Inflammatory macrophage treated with lipopolysaccharide for 1 hour (primary cell): ENCODE measurements around the gene MDC1.
"Not testable (repeated sequence)": the region's sequence is repeated elsewhere in the genome, so short reads cannot be mapped to it uniquely, and the experiment has no call there.

Source experiments
- DNase-seq, 2 donors: peaks; one replicate each; pipeline ENCODE4 v3.0.0-alpha.2; 2020 to 2022

The MDC1 gene

DNA sequence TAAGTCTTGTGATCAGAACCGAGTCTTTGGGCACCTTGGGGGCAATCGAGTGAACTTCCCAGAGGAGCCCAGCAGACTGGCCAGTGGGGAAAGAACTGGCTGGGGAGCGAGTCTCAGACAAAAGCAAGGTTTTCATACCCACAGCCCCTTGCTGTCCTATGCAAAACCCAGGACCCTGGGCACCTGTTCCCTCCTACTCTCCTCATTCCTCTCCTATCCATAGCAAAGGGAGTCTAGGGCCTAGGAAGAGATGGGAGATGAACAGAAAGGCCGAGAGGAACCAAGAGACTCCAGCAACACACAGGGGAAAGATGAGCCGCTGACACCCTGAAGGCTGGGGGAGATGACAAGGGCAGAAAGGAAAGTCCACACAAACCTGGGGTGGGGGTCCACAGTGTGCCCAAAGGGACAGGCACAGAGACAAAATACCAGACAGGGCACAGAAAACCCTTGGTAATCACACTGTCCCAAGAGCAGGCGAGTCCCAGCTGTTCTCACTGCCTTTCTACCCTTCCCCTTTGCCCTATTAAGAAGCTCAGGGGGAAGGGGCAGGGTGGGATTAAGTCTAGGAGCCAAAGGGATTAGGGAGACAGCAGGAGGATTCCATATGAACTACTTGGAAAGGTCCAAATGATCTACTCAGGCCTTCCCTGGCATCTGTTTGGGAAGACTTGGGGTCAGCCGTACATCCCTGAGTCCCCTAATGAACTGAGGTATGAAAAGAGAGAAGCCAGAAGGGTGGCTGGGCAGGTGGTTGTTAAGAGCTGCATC lies 37.1 kb downstream of the MDC1 start:
- DNase-seq: no peak

DNA sequence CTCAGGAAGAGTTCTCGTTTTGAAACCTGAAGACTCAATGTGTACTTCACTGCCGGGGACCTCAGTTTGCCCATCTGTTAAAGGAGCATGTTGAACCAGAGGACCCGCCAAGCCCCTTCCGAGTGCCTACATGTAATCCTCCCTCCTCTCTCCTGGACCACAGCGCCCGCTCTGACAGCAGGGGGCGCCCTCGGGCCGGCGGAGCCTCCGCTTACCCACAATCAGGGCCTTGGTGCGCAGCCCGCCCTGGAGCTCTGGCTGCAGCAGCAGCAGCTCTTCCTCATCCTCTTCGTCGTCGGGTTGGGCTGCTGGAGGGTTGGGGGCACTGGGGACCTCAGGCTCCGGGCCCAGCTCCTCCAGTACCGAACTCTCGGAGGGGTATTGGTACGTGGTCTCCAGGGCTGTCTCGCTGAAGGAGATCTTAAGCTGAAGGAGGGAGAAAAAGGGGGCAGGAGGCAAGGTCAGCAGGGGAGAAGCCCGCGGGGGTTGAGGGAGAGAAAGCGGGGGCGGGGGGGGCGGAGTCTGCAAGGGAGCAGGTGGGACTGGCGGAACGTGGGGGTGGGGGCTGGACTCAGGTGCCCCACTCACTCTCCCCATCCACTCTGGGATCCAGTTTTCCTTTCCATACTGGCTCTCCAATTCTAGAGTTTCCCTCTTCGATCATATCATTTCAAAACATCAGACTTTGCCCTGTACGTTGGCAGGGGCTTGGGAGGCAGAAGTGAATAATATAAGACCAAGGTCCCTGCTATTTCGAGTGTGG lies 37.9 kb downstream of the MDC1 start:
- peak; percentile 55 to 88 for DNase-seq

DNA sequence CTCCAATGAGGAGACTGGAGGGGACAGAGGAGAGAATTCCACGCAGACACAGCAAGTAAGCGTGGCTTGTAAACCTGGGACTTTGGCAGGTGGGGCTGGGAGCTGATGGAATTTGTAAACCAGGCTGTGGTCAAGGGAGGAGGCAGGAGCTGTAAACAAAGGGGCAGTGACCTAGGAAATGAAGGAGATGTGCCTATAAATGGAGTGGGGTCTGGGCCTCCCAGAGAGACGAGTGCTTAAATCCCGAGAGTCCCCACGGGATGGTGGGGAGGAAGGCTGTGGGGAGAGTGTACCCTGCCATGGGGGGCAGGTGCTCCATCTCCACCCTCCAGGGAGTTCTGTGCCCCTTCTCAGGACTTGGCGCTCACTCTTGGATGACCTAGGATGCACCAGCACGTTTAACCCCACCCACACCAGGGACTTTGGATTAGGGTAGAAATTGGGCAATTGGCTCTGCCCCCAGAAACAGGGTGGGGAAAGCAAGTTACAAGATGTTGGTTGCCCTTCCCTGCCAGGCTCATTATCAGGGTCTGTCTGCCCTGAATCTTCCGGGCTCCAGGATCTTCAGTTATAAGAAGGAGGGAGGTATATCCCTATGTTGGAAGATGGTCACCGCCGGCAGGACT lies 40.3 kb downstream of the MDC1 start:
- DNase-seq: no peak

DNA sequence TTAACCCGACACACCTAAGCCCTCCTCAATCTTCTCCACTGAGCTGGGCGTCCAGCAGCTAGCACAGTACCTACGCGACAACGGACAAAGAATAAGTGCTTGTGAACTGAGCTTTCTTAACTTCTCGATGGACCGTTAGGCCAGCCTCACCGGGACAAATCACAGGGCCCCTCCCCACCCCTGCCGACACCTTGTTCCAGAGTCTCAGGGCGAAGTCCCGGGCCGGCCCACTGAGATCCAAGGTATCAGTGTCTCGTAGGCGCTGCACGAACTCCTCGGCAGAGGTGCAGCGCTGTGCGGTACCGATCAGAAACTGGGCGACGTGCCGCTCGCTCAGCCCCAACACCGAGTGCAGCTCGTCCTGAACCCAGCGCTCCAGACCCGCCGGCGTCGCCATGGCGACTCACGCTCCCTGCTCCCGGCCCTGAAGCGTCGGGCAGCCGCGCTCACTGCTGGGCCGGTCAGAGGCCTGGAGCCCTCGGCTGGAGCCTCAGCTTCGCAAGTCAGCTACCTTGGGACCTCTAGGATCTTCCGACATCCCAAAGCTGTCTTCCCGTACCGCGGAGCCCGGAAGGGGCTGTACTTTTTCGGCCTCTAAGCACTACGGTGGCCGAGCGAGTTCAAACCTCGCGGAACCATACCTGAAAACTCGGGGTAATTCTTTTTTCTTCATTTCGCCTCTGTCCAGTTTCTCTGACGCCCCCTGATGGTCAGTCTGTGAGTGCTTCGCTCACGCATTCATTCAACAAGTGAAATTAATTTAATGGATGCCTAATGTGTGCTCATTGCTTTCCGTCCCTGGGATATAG lies 44.4 kb downstream of the MDC1 start, which contains the start of gene DHX16:
Gene DHX16 (minus strand): TSS at position 562 of the 809 bp plus-strand sequence. CDS start 165 bp downstream, at position 397.
- peak; percentile 93 to 97 for DNase-seq

DNA sequence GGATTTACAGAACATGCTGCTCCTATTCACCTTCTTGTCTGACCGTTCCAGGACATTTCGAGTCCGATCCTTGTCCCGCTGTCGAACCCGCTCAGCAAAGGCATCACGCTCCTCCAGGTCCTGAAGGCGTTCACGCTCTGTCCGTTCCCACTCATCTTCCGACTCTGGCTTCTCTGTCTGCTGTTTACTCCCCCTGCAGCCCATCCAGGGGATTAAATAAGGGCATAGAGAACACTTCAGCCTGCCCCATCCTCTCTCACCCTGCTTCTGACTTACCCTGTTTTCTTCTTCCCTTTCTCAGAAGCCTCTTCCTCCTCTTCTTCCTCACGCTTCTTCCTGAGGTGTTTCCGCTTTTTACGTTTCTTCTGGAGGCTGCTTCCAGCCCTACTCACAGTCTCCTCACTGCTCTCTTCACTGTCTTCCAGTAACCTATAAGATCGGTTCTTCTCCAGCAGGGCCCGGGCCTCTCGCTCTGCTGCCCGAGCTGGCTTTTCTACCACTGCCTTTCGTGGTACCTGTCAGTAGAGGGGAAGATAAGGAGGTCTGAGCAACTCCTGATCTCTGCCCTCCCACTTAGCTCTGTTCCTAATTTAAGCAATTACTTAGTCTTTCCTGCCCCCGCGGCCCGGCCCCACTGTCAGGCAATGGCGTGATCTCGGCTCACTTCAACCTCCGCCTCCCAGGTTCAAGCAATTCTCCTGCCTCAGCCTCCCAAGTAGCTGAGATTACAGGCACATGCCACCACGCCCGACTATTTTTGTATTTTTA lies 46.1 kb downstream of the MDC1 start:
- no peak for DNase-seq

DNA sequence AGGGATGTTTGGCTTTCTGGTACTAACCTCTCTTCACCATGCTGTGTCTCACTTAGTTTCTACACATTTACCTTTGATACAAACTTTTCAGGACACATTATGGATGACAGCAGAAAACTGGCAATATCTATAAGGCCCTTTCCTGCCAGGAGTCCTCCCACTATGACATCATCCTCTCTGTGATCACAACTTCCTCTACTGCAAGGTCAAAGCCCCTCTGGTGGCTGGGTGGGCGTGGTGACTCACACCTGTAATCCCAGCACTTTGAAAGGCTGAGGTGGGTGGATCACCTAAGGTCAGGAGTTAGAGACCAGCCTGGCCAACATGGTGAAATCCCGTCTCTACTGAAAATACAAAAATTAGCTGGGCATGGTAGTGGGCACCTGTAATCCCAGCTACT lies 50.8 kb downstream of the MDC1 start:
- peak; percentile 33 to 68 for DNase-seq

DNA sequence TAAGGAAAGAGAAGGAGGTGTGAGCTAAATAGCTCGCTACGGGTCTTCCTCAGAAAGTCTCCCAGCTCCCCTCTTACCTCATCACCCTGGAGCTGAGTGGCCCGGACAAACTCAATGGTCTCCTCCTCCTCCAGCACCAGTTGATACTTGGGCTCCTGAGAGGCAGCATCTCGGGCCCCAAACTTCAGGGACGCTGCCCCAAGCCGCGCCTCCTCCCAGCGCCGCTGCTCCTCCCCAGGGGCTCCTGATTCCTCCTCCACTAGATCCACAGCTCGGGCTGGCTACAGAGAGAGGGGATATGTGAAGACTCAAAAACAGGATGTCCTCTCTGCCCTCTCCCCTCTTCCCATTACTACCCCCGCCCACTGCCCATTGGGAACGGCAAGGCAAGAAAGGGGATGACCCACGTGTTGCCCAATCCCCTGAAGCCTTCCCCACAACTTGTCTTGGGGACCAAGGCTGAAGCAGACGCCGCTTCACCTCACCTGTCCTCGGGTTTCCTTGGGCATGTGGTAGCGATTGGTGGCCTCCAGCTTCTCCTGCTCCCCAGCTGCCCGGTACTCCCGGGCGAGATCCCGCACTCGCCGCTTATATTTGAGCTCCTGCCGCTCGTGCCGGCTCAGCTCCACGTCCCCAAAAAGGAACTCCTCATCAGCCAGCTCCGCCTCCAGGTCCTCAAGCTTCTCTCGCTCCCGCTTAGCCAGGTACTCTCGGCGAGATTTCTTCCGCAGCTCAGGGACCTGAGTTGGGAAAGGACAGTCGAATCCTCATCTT lies 51.9 kb downstream of the MDC1 start:
- no peak for DNase-seq

DNA sequence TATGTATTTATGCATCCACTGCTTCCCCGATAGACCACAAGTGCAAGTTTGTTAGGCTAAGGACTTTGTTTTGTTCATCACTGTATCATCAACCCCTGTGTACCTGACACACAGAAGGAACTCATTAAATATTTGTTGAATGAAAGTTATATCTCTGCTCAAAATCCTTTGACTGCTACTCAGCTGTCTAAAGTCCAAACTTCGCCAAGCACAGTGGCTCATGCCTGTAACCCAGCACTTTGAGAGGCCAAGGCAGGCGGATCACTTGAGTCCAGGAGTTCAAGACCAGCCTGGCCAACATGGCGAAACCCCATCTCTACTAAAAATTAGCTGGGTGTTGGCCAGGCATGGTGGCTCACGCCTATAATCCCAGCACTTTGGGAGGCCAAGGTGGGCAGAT lies 59.2 kb downstream of the MDC1 start:
- DNase-seq: not testable (repeated sequence)

DNA sequence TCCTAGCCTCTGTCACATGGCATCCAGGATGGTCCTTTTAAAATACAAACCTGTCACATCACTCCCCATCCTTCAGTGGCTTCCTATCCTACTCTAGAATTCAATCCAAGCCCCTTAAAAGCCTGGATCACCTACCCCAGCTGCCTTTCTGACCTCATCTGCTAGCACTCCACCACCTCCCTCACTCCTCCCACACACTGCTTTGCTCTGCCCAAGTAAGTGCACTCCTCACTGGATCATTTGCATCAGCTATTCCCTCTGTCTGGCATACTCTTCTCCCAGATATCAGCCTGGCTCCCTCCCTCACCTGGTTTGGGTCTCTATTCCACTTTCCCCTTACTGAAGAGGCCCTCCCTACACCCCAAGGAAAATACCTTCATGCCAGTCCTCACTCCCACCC lies 59.6 kb downstream of the MDC1 start:
- no peak for DNase-seq

DNA sequence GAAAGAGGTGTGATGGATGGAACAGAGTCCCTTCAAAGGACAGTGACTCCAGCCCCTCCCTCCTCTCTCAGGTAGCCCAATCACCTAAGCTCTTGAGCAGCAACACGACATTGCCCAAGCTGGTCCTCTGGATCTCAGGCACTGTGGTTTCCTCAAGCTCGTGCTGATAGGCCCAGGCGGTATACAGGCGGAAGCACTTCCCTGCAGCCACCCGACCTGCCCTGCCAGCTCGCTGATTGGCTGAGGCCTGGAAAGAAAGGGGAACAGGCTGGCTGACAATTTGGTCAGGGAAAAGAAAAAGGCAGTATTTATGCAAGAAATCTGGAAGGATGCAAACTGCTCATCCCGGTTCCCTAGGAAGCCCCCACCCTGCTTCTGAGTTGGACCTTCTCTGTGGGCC lies 60.6 kb downstream of the MDC1 start:
- peak; percentile 65 to 69 for DNase-seq

DNA sequence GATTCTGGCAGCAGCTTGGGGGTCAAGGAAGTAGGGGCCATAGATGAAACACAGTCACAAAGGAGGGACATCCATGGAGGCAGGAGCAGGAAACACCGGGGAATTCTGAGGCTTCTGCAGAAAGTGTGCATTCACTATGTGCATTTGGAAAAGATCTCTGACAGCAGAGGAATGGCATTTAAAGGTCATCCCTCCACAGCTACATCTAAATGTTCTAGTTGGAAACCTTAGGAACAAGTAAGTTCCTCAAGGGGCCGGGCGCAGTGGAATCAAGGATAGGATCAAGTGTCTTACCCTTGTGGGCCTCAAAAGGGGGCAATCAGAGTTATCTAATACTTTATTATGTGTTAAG lies 61.4 kb downstream of the MDC1 start:
- no peak for DNase-seq

DNA sequence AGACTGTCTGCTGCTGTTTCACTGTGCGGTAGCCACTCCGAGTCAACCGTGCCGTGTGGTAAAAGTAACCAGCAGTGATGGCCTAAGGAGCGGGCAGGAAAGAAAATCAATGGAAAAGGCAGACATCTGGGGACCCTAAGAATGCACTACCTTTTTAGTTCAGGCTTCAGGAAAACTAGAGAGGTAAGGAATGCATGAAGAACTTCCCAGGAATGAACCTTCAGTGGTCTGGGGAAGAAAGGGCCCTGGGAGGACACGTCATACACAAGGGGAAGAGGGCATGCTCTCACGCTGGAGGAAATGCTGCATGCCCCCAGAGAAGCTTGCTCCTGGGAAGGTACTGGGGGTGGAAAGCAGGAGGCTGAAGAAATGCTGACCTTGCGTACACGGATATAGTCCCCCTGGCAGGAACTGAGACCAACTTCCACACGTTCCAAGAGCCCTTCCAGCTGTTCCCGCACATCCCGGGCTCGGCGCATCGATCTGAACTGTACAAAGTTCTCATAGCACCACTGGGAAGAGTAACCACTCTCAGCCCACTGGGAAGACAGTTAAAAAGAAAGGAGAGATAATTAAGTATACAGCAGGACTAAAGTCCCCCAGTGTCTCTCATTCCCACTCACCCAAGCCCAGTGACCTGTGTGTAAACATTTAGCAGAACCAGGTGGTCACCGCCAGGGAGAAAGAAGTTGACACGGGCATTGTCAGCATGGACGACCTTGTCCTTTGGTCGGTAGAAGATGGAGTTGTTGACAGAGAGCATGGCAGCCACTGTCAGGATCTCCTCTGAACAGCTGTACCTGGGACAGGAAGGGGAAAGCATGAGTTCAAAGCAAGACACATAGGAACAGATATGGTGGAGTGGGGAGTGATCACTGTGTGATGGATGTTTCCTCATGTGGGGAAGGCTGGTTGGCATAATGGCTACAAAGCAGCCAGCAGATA lies 62.0 kb downstream of the MDC1 start:
- no peak for DNase-seq

DNA sequence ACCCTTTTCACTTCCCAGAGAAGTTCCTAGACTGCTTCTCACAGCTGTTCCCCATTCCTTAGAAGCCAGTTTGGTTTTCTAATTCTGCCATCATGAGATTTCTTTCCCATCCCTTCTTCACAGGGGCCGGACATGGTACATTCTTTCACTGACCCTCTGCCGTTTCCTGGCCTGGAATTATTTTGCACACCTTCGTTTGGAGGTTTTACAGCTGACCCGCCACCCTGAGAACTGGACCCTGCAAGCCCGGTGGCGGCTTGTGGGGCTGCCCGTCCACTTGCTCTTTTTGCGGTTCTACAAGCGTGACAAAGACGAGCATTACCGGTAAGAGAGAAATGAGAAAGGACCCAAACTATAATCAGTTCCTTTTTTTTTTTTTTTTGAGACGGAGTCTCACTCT lies 65.9 kb downstream of the MDC1 start:
- no peak for DNase-seq
